ENCODE measurements around the gene AFF3.

Gene AFF3

GRCh38 chr2:100073110-100073509, 69.3 kb downstream of the AFF3 start:
- Histone ChIP-seq H3K27me3 (ENCODE audit: control insufficient read depth, insufficient read depth, low read length) (no peaks in the 10 kb centered on the region), H3K4me1 (ENCODE audit: control insufficient read depth, insufficient read depth, low read length) (no peaks in the 10 kb centered on the region), H3K4me3 (ENCODE audit: low read length) (no peak overlapping the region), H3K9ac (ENCODE audit: low read length) (no peak overlapping the region), H3K36me3 (ENCODE audit: control insufficient read depth, insufficient read depth, low read length) (no peaks in the 10 kb centered on the region), H3K27ac (ENCODE audit: low read depth, low read length) (no peak overlapping the region)

- H3K27me3 ChIP-seq (ENCODE audit: control insufficient read depth, insufficient read depth, low read length), result no peaks in the 10 kb centered on the region
- H3K9ac ChIP-seq (ENCODE audit: low read length), result no peak overlapping the region
- no peaks in the 10 kb centered on the region for H3K36me3 ChIP-seq (ENCODE audit: control insufficient read depth, insufficient read depth, low read length)
- no peak overlapping the region for H3K4me3 ChIP-seq (ENCODE audit: low read length)
- H3K27ac ChIP-seq (ENCODE audit: low read depth, low read length), result no peak overlapping the region
- no peaks in the 10 kb centered on the region for H3K4me1 ChIP-seq (ENCODE audit: control insufficient read depth, insufficient read depth, low read length)
These were observed 69.9 kb downstream of the AFF3 start for GRCh38 chr2:100072503-100072902.

- H3K4me1 ChIP-seq (ENCODE audit: control insufficient read depth, insufficient read depth, low read length), result no peaks in the 10 kb centered on the region
- H3K36me3 ChIP-seq (ENCODE audit: control insufficient read depth, insufficient read depth, low read length), result no peaks in the 10 kb centered on the region
- no peak overlapping the region for H3K4me3 ChIP-seq (ENCODE audit: low read length)
- H3K9ac ChIP-seq (ENCODE audit: low read length), result no peak overlapping the region
- no peaks in the 10 kb centered on the region for H3K27me3 ChIP-seq (ENCODE audit: control insufficient read depth, insufficient read depth, low read length)
- H3K27ac ChIP-seq (ENCODE audit: low read depth, low read length), result no peak overlapping the region
These were observed 70.9 kb downstream of the AFF3 start for GRCh38 chr2:100071335-100072043.

- H3K4me3 ChIP-seq (ENCODE audit: low read length), result no peak overlapping the region
- no peaks in the 10 kb centered on the region for H3K4me1 ChIP-seq (ENCODE audit: control insufficient read depth, insufficient read depth, low read length)
- H3K27me3 ChIP-seq (ENCODE audit: control insufficient read depth, insufficient read depth, low read length), result no peaks in the 10 kb centered on the region
- no peaks in the 10 kb centered on the region for H3K36me3 ChIP-seq (ENCODE audit: control insufficient read depth, insufficient read depth, low read length)
- no peak overlapping the region for H3K9ac ChIP-seq (ENCODE audit: low read length)
- H3K27ac ChIP-seq (ENCODE audit: low read depth, low read length), result no peak overlapping the region
These were observed 72.3 kb downstream of the AFF3 start for GRCh38 chr2:100070078-100070477.

- Histone ChIP-seq H3K9ac (ENCODE audit: low read length) (no peak overlapping the region), H3K4me3 (ENCODE audit: low read length) (no peak overlapping the region), H3K27me3 (ENCODE audit: control insufficient read depth, insufficient read depth, low read length) (no peaks in the 10 kb centered on the region), H3K36me3 (ENCODE audit: control insufficient read depth, insufficient read depth, low read length) (no peaks in the 10 kb centered on the region), H3K4me1 (ENCODE audit: control insufficient read depth, insufficient read depth, low read length) (no peaks in the 10 kb centered on the region), H3K27ac (ENCODE audit: low read depth, low read length) (no peak overlapping the region)
These were observed 74.0 kb downstream of the AFF3 start for GRCh38 chr2:100068395-100068794.

GRCh38 chr2:100067784-100068183, 74.6 kb downstream of the AFF3 start:
- no peak overlapping the region for H3K9ac ChIP-seq (ENCODE audit: low read length)
- H3K4me3 ChIP-seq (ENCODE audit: low read length), result no peak overlapping the region
- H3K27ac ChIP-seq (ENCODE audit: low read depth, low read length), result no peak overlapping the region
- no peaks in the 10 kb centered on the region for H3K4me1 ChIP-seq (ENCODE audit: control insufficient read depth, insufficient read depth, low read length)
- no peaks in the 10 kb centered on the region for H3K27me3 ChIP-seq (ENCODE audit: control insufficient read depth, insufficient read depth, low read length)
- H3K36me3 ChIP-seq (ENCODE audit: control insufficient read depth, insufficient read depth, low read length), result no peaks in the 10 kb centered on the region

- Histone ChIP-seq H3K27ac (ENCODE audit: low read depth, low read length) (no peak overlapping the region), H3K4me1 (ENCODE audit: control insufficient read depth, insufficient read depth, low read length) (no peaks in the 10 kb centered on the region), H3K4me3 (ENCODE audit: low read length) (no peak overlapping the region), H3K27me3 (ENCODE audit: control insufficient read depth, insufficient read depth, low read length) (no peaks in the 10 kb centered on the region), H3K9ac (ENCODE audit: low read length) (no peak overlapping the region), H3K36me3 (ENCODE audit: control insufficient read depth, insufficient read depth, low read length) (no peaks in the 10 kb centered on the region)
These were observed 75.5 kb downstream of the AFF3 start for GRCh38 chr2:100066856-100067255.

GRCh38 chr2:100066246-100066645, 76.1 kb downstream of the AFF3 start:
- H3K9ac ChIP-seq (ENCODE audit: low read length), result no peak overlapping the region
- no peaks in the 10 kb centered on the region for H3K4me1 ChIP-seq (ENCODE audit: control insufficient read depth, insufficient read depth, low read length)
- no peaks in the 10 kb centered on the region for H3K36me3 ChIP-seq (ENCODE audit: control insufficient read depth, insufficient read depth, low read length)
- H3K27me3 ChIP-seq (ENCODE audit: control insufficient read depth, insufficient read depth, low read length), result no peaks in the 10 kb centered on the region
- H3K27ac ChIP-seq (ENCODE audit: low read depth, low read length), result no peak overlapping the region
- no peak overlapping the region for H3K4me3 ChIP-seq (ENCODE audit: low read length)

GRCh38 chr2:100064592-100065428, 77.6 kb downstream of the AFF3 start:
- Histone ChIP-seq H3K9ac (ENCODE audit: low read length) (no peak overlapping the region), H3K4me1 (ENCODE audit: control insufficient read depth, insufficient read depth, low read length) (no peaks in the 10 kb centered on the region), H3K36me3 (ENCODE audit: control insufficient read depth, insufficient read depth, low read length) (no peaks in the 10 kb centered on the region), H3K27ac (ENCODE audit: low read depth, low read length) (no peak overlapping the region), H3K27me3 (ENCODE audit: control insufficient read depth, insufficient read depth, low read length) (no peaks in the 10 kb centered on the region), H3K4me3 (ENCODE audit: low read length) (no peak overlapping the region)

- Histone ChIP-seq H3K27ac (ENCODE audit: low read depth, low read length) (no peak overlapping the region), H3K4me1 (ENCODE audit: control insufficient read depth, insufficient read depth, low read length) (no peaks in the 10 kb centered on the region)
These were observed 78.2 kb downstream of the AFF3 start for GRCh38 chr2:100064165-100064564.

GRCh38 chr2:100063459-100063953, 78.9 kb downstream of the AFF3 start:
- Histone ChIP-seq H3K27ac (ENCODE audit: low read depth, low read length) (no peak overlapping the region), H3K4me1 (ENCODE audit: control insufficient read depth, insufficient read depth, low read length) (no peaks in the 10 kb centered on the region), H3K36me3 (ENCODE audit: control insufficient read depth, insufficient read depth, low read length) (no peaks in the 10 kb centered on the region), H3K4me3 (ENCODE audit: low read length) (no peak overlapping the region), H3K27me3 (ENCODE audit: control insufficient read depth, insufficient read depth, low read length) (no peaks in the 10 kb centered on the region), H3K9ac (ENCODE audit: low read length) (no peak overlapping the region)

More at GRCh38 chr2:100064165-100064564, 78.2 kb downstream of the AFF3 start:
- H3K36me3 ChIP-seq (ENCODE audit: control insufficient read depth, insufficient read depth, low read length), result no peaks in the 10 kb centered on the region
- no peak overlapping the region for H3K4me3 ChIP-seq (ENCODE audit: low read length)
- H3K27me3 ChIP-seq (ENCODE audit: control insufficient read depth, insufficient read depth, low read length), result no peaks in the 10 kb centered on the region
- H3K9ac ChIP-seq (ENCODE audit: low read length), result no peak overlapping the region

GRCh38 chr2:100062336-100062735, 80.1 kb downstream of the AFF3 start:
- H3K27me3 ChIP-seq (ENCODE audit: control insufficient read depth, insufficient read depth, low read length), result no peaks in the 10 kb centered on the region
- H3K4me3 ChIP-seq (ENCODE audit: low read length), result no peak overlapping the region
- H3K36me3 ChIP-seq (ENCODE audit: control insufficient read depth, insufficient read depth, low read length), result no peaks in the 10 kb centered on the region
- H3K4me1 ChIP-seq (ENCODE audit: control insufficient read depth, insufficient read depth, low read length), result no peaks in the 10 kb centered on the region
- no peak overlapping the region for H3K27ac ChIP-seq (ENCODE audit: low read depth, low read length)
- H3K9ac ChIP-seq (ENCODE audit: low read length), result no peak overlapping the region
